OCI-LY1 (cell line): ENCODE data around the gene KIF18A.

Experiments used
- H2AFZ ChIP-seq: fragments of 200-600 bp; sonication (generic), shearing (Covaris generic); 2 replicates; pipeline ENCODE4 v1.6.0; 2014; ENCODE audit warnings: antibody characterized with exemption, mild to moderate bottlenecking, low read length
- H3F3A ChIP-seq: fragments of 200-600 bp; sonication (generic), shearing (Covaris generic); 2 replicates; pipeline ENCODE4 v1.6.0; 2014; ENCODE audit warnings: mild to moderate bottlenecking, antibody characterized with exemption, low read length, moderate library complexity; ENCODE audit not compliant: insufficient read depth
- H3K27ac ChIP-seq: fragments of 200-600 bp; sonication (generic); 2 replicates; pipeline ENCODE4 v1.5.1; 2014; ENCODE audit warnings: low read length, mixed run types, mild to moderate bottlenecking, low read depth; ENCODE audit not compliant: poor library complexity, severe bottlenecking
- H3K27me3 ChIP-seq: fragments of 200-600 bp; sonication (generic); 2 replicates; pipeline ENCODE4 v1.6.0; 2014; ENCODE audit warnings: antibody characterized with exemption, mild to moderate bottlenecking, low read length, moderate library complexity; ENCODE audit not compliant: insufficient read depth
- H3K36me3 ChIP-seq: fragments of 200-600 bp; sonication (generic); 2 replicates; pipeline ENCODE4 v1.6.1; 2014; ENCODE audit warnings: mild to moderate bottlenecking, antibody characterized with exemption, low read length, moderate library complexity, mixed read lengths; ENCODE audit not compliant: insufficient read depth
- H3K4me1 ChIP-seq: fragments of 200-600 bp; sonication (generic); 2 replicates; pipeline ENCODE4 v1.5.1; 2014; ENCODE audit warnings: mild to moderate bottlenecking, low read length, moderate library complexity; ENCODE audit not compliant: insufficient read depth, severe bottlenecking
- H3K4me2 ChIP-seq: fragments of 200-600 bp; sonication (generic), shearing (Covaris generic); 2 replicates; pipeline ENCODE4 v1.6.1; 2014; ENCODE audit warnings: low read length
- H3K4me3 ChIP-seq: fragments of 200-600 bp; sonication (generic); 2 replicates; pipeline ENCODE4 v1.5.1; 2014; ENCODE audit warnings: low read length, low read depth, mild to moderate bottlenecking, mixed read lengths; ENCODE audit not compliant: poor library complexity, severe bottlenecking
- H3K79me2 ChIP-seq: fragments of 200-600 bp; shearing (Covaris generic); 2 replicates; pipeline ENCODE4 v1.6.1; 2016; ENCODE audit warnings: mixed run types, low read length, mixed read lengths; ENCODE audit not compliant: insufficient read depth
- H3K9ac ChIP-seq: fragments of 200-600 bp; sonication (generic), shearing (Covaris generic); 2 replicates; pipeline ENCODE4 v1.6.1; 2014; ENCODE audit warnings: mild to moderate bottlenecking, low read length, mixed read lengths
- H3K9me2 ChIP-seq: fragments of 200-600 bp; sonication (generic), shearing (Covaris generic); 2 replicates; pipeline ENCODE4 v1.6.1; 2014; ENCODE audit warnings: low read depth, mild to moderate bottlenecking, low read length, mixed read lengths
- H3K9me3 ChIP-seq: fragments of 200-600 bp; shearing (Covaris generic); 2 replicates; pipeline ENCODE4 v1.6.1; 2014; ENCODE audit warnings: low read length, mixed read lengths
- H4K20me1 ChIP-seq: fragments of 200-600 bp; sonication (generic), shearing (Covaris generic); 2 replicates; pipeline ENCODE4 v1.6.0; 2016; ENCODE audit warnings: mild to moderate bottlenecking, low read length; ENCODE audit not compliant: insufficient read depth
- EZH2 ChIP-seq: fragments of 200-600 bp; sonication (generic), shearing (Covaris generic); IDR thresholded peaks from 2 replicates; pipeline ENCODE4 v1.8.0; 2017; ENCODE audit warnings: borderline replicate concordance, mixed run types, mild to moderate bottlenecking, antibody characterized with exemption, low read length, moderate library complexity, mixed read lengths
- TF ChIP-seq, protein P1 (sequence below): fragments of 200-600 bp; sonication (generic), shearing (Covaris generic); IDR thresholded peaks from 2 replicates; pipeline ENCODE4 v1.5.1; 2017; ENCODE audit warnings: mild to moderate bottlenecking, antibody characterized with exemption, low read length, moderate library complexity, mixed read lengths

The KIF18A gene

DNA sequence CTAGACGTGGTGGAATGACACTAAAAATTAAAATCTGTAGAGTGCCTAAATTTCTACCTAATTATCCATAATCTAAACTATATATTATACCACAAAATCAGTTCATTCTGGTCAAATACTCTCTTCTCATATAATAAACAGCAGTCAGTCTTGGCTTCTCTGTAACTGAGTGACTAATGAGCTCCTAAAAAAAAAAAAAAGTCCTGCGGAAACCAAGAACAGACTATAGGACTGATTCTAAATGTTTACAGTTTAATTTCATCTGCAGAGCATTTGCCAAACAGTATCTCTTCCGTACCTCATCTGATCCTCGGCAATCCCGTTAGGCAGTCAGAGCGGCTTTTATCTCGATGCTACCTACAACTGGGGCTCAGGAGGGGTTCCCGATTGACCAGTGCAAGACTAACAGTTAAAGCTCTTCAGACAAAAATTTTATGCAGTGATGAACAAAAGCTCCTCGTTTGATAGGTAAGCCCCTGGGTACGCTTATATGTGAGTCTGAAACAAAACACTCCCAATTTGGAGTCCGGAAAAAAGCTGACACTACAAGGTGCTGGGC is 686 bp downstream of the KIF18A start:
- Histone ChIP-seq H3K27ac (peak overlapping the region; percentile 83), H3K9me3 (no peaks in the 10 kb centered on the region), H3K9me2 (no peaks in the 10 kb centered on the region), H3K4me2 (peak overlapping the region; percentile 92), H3K27me3 (no peaks in the 10 kb centered on the region), H3K4me3 (peak overlapping the region; percentile 75), H2AFZ (no peak overlapping the region), H3K4me1 (peaks cover 67% of the 10 kb centered on the region), H4K20me1 (no peaks in the 10 kb centered on the region), H3K79me2 (peaks cover 83% of the 10 kb centered on the region), H3K9ac (peak overlapping the region; percentile 77), H3F3A (no peaks in the 10 kb centered on the region), H3K36me3 (peaks cover 6% of the 10 kb centered on the region; the same call in 1 of the 2 replicates)
- TF ChIP-seq, protein P1, sequence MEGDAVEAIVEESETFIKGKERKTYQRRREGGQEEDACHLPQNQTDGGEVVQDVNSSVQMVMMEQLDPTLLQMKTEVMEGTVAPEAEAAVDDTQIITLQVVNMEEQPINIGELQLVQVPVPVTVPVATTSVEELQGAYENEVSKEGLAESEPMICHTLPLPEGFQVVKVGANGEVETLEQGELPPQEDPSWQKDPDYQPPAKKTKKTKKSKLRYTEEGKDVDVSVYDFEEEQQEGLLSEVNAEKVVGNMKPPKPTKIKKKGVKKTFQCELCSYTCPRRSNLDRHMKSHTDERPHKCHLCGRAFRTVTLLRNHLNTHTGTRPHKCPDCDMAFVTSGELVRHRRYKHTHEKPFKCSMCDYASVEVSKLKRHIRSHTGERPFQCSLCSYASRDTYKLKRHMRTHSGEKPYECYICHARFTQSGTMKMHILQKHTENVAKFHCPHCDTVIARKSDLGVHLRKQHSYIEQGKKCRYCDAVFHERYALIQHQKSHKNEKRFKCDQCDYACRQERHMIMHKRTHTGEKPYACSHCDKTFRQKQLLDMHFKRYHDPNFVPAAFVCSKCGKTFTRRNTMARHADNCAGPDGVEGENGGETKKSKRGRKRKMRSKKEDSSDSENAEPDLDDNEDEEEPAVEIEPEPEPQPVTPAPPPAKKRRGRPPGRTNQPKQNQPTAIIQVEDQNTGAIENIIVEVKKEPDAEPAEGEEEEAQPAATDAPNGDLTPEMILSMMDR, result no peak
- TF ChIP-seq EZH2, result no peak

DNA sequence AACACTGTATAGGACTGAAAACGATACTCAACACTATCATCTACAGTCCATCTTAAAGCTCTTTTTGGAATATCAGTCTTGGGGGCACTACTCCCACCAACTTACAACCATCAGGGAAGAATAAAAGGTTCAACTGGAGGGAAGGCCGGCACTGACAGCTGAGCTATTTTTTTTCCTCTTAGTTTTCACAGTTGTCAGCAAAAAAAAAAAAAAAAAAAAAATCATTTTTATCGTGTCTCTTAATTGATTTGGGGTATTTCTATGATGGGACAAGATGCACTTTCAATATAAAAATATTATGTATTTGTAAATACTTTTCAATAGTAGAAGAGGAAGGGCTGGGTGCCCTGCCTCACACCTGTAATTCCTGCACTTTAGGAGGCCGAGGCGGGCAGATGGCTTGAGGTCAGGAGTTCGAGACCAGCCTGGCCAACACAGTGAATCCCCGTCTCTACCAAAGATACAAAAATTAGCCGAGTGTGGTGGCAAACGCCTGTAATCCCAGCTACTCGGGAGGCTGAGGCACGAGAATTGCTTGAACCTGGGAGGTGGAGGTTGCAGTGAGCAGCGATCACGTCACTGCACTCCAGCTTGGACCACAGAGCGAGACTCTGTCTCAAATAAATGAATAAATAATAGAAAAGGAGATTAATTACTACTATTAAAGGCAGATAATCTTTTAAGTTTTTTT is 1.5 kb downstream of the KIF18A start:
- Histone ChIP-seq H3F3A (no peaks in the 10 kb centered on the region), H3K9me3 (no peaks in the 10 kb centered on the region), H3K27me3 (no peaks in the 10 kb centered on the region), H3K4me2 (peak overlapping the region; percentile 92), H3K9me2 (no peaks in the 10 kb centered on the region), H2AFZ (no peak overlapping the region; the same call in 1 of the 2 replicates), H3K4me1 (peaks cover 60% of the 10 kb centered on the region), H3K9ac (peak overlapping the region; percentile 77), H3K4me3 (peak overlapping the region; percentile 75), H4K20me1 (no peaks in the 10 kb centered on the region), H3K27ac (peak overlapping the region; percentile 83), H3K79me2 (peaks cover 83% of the 10 kb centered on the region), H3K36me3 (peaks cover 11% of the 10 kb centered on the region; the same call in 1 of the 2 replicates)
- TF ChIP-seq, protein P1, result no peak

DNA sequence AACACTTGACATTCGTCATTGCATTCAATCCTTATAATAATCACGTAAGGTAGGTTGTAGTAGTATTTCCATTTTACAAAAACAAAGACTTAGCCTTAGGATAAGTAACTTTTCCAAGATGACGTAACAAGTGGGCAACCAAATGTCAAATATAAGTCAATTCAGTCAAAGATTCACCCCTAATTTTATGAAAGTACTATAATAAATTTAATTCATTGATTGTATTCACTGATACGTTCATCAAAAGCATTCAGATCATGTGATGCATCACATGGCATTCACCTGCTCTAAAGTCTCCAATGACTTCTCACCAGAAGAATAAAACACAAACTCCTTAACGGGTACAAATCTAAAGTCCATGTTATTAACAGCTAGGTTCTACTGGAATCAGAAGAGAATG is 2.1 kb downstream of the KIF18A start:
- H3F3A ChIP-seq, result no peaks in the 10 kb centered on the region
- peak overlapping the region; percentile 92 for H3K4me2 ChIP-seq
- no peaks in the 10 kb centered on the region for H3K9me3 ChIP-seq
- H3K9ac ChIP-seq, result peak overlapping the region; percentile 77
- no peaks in the 10 kb centered on the region for H3K27me3 ChIP-seq
- H3K79me2 ChIP-seq, result peaks cover 83% of the 10 kb centered on the region
- H3K36me3 ChIP-seq, result peaks cover 12% of the 10 kb centered on the region; the same call in 1 of the 2 replicates
- H3K4me1 ChIP-seq, result peaks cover 54% of the 10 kb centered on the region
- H3K27ac ChIP-seq, result no peak overlapping the region
- H2AFZ ChIP-seq, result no peak overlapping the region; the same call in 1 of the 2 replicates
- TF ChIP-seq EZH2, result no peak
- TF ChIP-seq, protein P1, result no peak
- H3K9me2 ChIP-seq, result no peaks in the 10 kb centered on the region
- no peaks in the 10 kb centered on the region for H4K20me1 ChIP-seq
- peak overlapping the region; percentile 75 for H3K4me3 ChIP-seq
